Gastrocnemius medialis (tissue), 4 donors: ENCODE data around the gene DIP2C.

Experiments used
- POLR2A ChIP-seq, 2 donors: fragments of 450-650 bp; IDR thresholded peaks; one replicate each; pipeline ENCODE4 v1.6.1; 2017; ENCODE audit warnings: antibody characterized with exemption in 2 of 2, mild to moderate bottlenecking in 2 of 2, moderate library complexity in 2 of 2
- TF ChIP-seq, protein P1 (sequence below), 5 experiments: fragments of 450-650 bp in 3 of 5; fragments of 200-600 bp in 2 of 5; sonication (generic) in 2 of 5; IDR thresholded peaks in 4 of 5; conservative IDR thresholded peaks in 1 of 5; 1 replicate in 4 of 5; 2 replicates in 1 of 5; pipeline ENCODE4 v1.5.1; 2016 to 2019; ENCODE audit warnings: antibody characterized with exemption in 5 of 5, mild to moderate bottlenecking in 3 of 5, moderate library complexity in 3 of 5

DNA sequence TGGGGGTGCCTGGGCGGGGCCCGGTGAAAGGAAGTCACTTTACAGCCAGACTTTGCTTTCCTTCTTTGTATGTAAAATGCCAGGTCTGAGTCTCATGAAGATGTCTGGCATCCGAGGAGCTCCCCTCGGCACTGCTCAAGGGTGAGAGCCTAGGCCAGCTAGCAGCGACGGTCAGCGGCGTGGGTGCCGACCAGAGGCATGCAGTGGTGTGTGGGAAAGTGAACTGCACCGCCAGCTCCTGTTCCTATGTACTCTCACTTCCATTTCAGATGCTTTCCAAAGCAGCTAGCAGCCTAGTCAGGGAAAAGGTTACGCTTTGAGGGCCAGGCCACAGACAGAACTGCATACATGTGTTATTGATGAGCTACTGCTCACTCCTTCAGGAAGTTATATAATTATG, 381.4 kb downstream of the DIP2C start:
- TF ChIP-seq, protein P1, sequence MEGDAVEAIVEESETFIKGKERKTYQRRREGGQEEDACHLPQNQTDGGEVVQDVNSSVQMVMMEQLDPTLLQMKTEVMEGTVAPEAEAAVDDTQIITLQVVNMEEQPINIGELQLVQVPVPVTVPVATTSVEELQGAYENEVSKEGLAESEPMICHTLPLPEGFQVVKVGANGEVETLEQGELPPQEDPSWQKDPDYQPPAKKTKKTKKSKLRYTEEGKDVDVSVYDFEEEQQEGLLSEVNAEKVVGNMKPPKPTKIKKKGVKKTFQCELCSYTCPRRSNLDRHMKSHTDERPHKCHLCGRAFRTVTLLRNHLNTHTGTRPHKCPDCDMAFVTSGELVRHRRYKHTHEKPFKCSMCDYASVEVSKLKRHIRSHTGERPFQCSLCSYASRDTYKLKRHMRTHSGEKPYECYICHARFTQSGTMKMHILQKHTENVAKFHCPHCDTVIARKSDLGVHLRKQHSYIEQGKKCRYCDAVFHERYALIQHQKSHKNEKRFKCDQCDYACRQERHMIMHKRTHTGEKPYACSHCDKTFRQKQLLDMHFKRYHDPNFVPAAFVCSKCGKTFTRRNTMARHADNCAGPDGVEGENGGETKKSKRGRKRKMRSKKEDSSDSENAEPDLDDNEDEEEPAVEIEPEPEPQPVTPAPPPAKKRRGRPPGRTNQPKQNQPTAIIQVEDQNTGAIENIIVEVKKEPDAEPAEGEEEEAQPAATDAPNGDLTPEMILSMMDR (IDR thresholded peaks at IDR 0.05 in 4 of 5, conservative IDR thresholded peaks at IDR 0.05 in 1 of 5), result no peak
- no peak for TF ChIP-seq POLR2A (IDR thresholded peaks at IDR 0.05)
